Skeletal muscle cell (primary cell): ENCODE data around the gene FHIT.
A peak's percentile ranks its signal among the peaks of the same experiment; 100 is the strongest.
"Not testable (repeated sequence)": the region's sequence is repeated elsewhere in the genome, so short reads cannot be mapped to it uniquely, and the experiment has no call there.

ENCODE experiments used
- DNase-seq: peaks from one replicate; pipeline ENCODE4 v3.0.0-alpha.2; 2010; ENCODE audit warnings: low read depth
- H3K4me3 ChIP-seq: 2 replicates; pipeline ENCODE4 v1.5.1; 2011; ENCODE audit warnings: low read depth, mild to moderate bottlenecking, control low read depth, low read length, moderate library complexity

FHIT gene

GRCh38 chr3:60577601-60578000 is 673.7 kb downstream of the FHIT start:
- no peak for DNase-seq
- no peak overlapping the region for H3K4me3 ChIP-seq

GRCh38 chr3:60575718-60576272 is 675.5 kb downstream of the FHIT start:
- H3K4me3 ChIP-seq: no peak overlapping the region
- DNase-seq: no peak

- DNase-seq: no peak
- no peak overlapping the region for H3K4me3 ChIP-seq
Observed at GRCh38 chr3:60574046-60574769, 677.0 kb downstream of the FHIT start.

- H3K4me3 ChIP-seq: no peak overlapping the region
- DNase-seq: no peak
Observed at GRCh38 chr3:60573494-60573893, 677.8 kb downstream of the FHIT start.

DNA sequence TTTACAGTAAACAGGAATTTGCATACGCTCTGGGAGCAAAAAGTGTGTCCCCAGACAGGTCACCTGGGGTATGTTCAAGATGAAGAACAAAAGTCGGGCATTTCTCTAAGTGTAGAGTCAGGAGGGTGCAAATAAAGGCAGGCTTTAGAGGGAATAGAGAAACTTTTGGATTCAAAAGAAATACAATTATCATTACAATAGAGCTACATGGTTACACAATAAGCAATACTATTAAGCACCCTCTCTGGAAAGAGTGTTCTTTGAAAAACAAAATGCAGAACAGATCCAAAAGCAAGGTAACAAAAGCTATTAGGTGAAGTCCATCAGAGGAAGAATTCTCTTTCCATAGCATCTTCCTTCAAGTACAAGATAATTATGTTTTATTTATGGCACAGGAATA is 679.7 kb downstream of the FHIT start:
- H3K4me3 ChIP-seq: no peak overlapping the region
- DNase-seq: no peak

- DNase-seq: no peak
Observed at GRCh38 chr3:60557122-60557521, 694.1 kb downstream of the FHIT start.

DNA sequence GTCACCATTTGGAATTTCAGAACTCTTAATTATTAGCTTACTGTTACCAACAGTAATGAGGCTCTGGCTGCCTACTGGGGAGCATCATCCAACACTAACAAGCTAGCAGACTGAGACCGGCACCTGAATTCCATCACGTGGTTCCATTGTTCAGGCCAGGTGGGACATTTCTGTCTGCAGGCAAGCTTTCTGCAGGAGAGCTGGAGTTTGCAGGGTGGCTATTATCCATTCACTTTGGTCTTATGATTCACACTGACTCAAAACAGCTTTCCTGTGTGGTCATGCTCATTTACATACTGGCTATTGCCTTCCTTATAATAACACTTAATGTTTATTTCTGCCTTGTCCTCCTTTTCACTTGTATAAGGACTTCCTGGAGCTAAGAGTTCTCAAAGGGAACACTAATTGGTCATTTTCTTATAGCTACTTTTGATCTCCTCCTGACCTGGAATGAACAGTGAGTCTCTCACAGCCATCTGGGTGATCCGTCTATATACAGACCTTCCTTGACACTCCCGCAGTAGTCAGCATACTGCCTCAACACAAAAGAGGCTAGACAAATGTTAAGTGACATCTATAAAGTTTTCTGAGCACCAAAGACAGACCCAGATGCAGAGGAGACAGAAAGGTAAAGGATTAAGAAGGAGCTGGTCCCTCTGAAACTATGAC is 695.4 kb downstream of the FHIT start:
- no peak overlapping the region for H3K4me3 ChIP-seq
- DNase-seq: peak; percentile 27

More at GRCh38 chr3:60557122-60557521, 694.1 kb downstream of the FHIT start:
- H3K4me3 ChIP-seq: no peak overlapping the region

DNA sequence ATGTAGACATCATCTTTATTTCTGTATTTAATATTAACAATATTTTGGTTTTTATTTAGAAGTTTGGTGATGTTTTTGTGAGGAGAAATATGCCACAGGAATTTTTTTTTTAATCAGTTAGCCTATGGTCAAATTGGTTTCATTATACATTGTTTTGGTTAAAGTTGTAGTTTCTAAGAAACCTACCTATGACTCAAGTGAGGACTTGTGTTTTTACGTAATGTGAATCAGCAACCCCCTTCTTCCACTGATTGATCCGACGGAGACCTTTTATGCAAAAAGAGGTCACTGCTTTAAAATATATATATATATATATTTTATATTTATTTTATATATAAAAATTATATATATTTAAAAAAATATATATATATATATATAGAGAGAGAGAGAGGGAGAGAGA is 698.1 kb downstream of the FHIT start:
- DNase-seq: no peak

DNA sequence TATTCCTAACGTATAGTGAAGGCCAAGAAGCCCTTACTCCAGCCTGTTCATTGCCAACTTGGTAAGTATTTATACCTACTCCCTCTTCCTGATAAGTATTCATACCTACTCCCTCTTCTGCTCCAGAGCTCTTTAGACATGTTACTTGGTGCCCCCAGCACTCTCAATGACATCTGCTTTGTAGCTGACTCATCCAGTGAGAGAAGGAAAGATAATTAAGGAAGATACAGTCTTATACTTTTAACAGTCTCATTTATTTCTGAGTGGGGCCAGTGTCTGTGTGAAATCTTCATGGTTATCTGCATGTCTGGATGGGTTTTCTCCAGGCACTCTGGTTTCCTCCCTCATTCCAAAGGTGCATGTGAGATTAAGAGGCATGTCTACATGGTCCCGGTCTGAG is 698.7 kb downstream of the FHIT start:
- H3K4me3 ChIP-seq: no peak overlapping the region
- no peak for DNase-seq

More for the DNA sequence above, 698.1 kb downstream of the FHIT start:
- no peak overlapping the region for H3K4me3 ChIP-seq

DNA sequence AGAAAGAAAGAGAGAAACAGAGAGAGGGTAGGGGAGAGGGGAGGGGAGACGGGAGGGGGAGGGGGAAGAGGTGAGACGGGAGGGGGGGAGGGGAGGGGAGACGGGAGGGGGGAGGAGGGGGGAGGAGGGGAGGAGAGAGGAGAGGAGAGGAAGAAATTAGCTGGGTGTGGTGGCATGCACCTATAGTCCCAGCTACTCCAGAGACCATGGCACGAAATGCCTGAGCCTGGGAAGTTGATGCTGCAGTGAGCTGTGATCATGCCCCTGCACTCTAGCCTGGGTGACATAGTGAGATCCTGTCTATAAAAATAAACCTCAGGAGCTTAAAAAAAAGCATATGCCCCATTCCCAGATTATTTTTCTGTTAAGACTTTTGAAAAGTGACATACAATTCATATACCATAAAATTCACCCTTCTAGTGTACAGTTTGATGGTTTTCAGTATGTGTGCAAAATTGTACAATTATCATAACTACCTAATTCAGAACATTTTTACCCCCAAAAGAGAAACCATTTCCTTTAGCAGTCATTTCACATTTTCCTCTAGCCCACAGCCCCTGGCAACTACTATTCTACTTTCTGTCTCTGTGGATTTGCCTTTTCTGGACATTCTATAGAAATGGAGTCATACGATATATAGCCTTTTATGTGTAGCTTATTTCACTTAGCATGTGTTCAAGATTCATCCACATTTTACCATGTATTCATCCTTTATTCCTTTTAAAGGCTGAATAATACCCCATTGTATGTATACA is 699.6 kb downstream of the FHIT start:
- DNase-seq: no peak

DNA sequence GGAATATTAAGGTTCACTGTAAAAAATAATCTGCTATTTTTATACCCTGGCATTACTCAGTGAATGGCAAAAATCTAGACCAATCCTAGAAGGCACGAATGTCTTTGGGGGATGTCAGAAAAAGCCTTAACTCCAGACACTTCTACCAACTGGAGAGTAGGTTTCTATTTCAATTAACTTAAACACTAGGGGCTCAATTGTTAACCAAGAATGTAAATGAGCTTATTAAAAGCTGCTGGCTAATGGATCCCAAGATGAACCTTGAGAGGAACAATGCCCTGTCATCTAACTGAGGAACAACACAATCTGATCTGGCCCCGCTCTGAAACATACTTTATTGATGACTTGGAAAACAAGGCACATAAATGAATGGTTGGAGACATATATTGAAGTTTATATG is 701.4 kb downstream of the FHIT start:
- H3K4me3 ChIP-seq: no peak overlapping the region
- DNase-seq: no peak

More for the DNA sequence above, 699.6 kb downstream of the FHIT start:
- no peak overlapping the region for H3K4me3 ChIP-seq

DNA sequence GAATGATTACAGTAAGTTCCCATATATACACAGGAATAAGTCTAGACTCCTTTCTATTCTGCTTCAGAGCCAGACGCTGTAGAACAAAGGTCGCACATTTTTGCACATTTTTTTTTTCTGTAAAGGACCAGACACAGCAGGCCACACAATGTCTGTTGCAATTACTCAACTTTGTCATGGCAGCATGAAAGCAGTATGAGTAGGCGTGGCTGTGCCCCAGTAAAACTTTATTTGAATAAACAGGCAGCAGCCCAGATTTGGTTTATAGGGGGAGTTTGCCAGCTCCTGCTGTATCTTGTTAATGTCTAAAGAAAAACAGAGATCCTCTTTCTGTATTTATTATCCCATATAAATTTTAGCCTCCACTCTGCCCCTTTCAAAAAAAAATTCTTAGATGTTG is 708.3 kb downstream of the FHIT start:
- no peak overlapping the region for H3K4me3 ChIP-seq
- no peak for DNase-seq

DNA sequence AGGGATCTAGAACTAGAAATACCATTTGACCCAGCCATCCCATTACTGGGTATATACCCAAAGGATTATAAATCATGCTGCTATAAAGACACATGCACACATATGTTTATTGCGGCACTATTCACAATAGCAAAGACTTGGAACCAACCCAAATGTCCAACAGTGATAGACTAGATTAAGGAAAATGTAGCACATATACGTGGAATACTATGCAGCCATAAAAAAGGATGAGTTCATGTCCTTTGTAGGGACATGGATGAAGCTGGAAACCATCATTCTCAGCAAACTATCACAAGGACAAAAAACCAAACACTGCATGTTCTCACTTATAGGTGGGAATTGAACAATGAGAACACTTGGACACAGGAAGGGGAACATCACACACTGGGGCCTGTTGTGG is 711.9 kb downstream of the FHIT start:
- not testable (repeated sequence) for DNase-seq, H3K4me3 ChIP-seq

- no peak for DNase-seq
- H3K4me3 ChIP-seq: no peak overlapping the region
Observed at GRCh38 chr3:60536420-60536819, 714.8 kb downstream of the FHIT start.

GRCh38 chr3:60531759-60532158 is 719.5 kb downstream of the FHIT start:
- no peak for DNase-seq
- H3K4me3 ChIP-seq: no peak overlapping the region

DNA sequence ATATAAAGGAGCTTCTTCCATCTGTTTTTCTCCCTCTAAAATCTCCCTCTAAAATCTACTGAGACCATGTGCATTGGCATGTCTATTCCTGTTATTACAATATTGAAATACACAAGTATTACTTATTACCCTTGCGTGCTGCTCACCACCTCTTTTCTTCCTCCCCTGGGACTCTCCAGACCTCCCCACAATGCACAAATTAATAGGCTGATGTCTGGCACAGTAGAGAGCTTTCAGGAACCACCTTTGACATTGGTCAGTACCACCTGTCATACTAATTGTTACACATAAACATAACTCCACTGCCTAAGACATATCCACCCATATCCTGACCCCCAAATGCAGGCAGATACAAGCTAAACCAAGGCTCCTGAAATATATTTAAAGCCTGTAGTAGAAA is 722.6 kb downstream of the FHIT start:
- no peak overlapping the region for H3K4me3 ChIP-seq
- no peak for DNase-seq

DNA sequence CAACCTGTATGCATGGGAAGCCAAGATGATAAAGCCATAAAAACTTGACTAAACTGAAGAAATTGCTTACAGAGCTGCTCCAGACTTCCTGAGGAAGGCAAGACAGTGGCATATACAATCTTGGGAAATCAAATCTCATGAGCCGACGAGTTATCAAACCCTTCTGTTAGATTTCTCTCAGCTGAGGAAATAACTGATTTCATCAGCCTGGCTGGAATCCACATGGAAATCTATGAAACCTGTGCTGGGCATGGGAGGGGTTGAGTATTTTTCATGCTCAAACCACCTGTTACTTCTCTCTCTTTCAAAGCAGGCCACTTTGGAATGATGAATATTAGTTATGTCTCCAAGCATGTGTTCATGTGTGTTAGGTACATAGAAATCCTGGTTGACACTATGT is 727.7 kb downstream of the FHIT start:
- H3K4me3 ChIP-seq: no peak overlapping the region
- DNase-seq: no peak

- no peak overlapping the region for H3K4me3 ChIP-seq
- no peak for DNase-seq
Observed at GRCh38 chr3:60517134-60517533, 734.1 kb downstream of the FHIT start.

DNA sequence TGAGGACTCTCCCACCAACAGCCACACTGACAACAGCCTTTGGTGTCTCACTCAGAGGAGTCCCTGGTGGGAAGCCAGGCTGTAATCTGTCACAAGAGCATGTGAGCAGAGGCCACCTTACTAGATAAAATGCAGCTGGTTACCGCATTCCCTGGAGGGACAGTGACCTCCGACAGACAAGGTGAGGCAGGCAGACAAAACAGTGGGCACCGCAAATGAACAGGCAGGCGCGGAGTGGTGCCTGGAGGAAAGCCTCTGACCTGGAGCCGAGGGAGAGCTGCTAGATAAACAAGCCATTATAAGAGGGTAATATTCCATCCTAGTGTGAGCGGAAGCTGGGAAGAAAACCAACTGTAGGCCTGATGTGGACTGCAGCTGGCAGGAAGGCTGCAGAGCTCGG is 736.4 kb downstream of the FHIT start:
- no peak overlapping the region for H3K4me3 ChIP-seq
- no peak for DNase-seq

GRCh38 chr3:60514085-60514649 is 737.1 kb downstream of the FHIT start:
- no peak for DNase-seq
- H3K4me3 ChIP-seq: no peak overlapping the region
